Fibroblast of the aortic adventitia (primary cell): Measurements from ENCODE around the gene GGT1. TPM values are rescaled to one million over a fixed set of nuclear protein-coding genes. Genes with fewer than 3 reads are reported as not detected.

Experiments
- DNase-seq: peaks from one replicate; pipeline ENCODE4 v3.0.0-alpha.2; 2010; ENCODE audit warnings: low read depth
- H3K4me3 ChIP-seq: 2 replicates; pipeline ENCODE4 v1.5.1; 2011; ENCODE audit warnings: low read depth, mild to moderate bottlenecking, control low read depth, low read length, moderate library complexity
- total RNA-seq: library from RNA; depleted of rRNA; stranded (reverse); fragments of >200 nt; gene quantifications from 2 replicates; pipeline ENCODE4 v1.2.3, GENCODE V29; 2012; ENCODE audit warnings: low replicate concordance
- TF ChIP-seq, protein P1 (sequence below): IDR thresholded peaks from 2 replicates; pipeline ENCODE4 v1.5.1; 2011; ENCODE audit warnings: mild to moderate bottlenecking, low read length, control low read depth, inconsistent platforms; ENCODE audit not compliant: insufficient read depth

GGT1 gene
- total RNA-seq, 1 donor: 1.1 TPM

DNA sequence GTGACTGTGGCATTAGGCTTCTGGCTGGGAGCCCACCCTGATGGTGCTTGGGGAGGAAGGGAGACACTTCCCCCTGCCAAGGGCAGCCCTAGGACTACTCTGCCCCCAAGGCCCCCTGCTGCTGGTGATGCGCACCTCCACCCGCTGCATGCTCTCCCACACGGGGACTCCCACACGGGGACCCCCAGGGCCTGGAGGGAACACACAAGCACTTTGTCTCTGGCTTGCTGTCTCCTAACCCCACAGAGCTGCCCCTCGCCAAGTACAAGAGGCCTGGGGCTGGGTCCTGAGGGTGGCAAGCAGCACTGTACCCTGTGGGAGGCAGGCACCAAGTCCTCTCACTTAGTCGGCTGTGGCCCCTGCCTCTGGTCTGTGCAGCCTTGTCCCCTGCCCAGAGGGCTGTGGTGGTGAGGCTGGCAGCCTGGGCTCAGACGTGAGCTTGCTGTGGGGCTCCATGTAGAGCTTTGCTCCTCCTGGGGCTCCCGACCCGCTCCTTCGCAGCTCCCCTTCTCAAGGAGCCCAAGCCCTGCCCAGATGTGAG is 18.1 kb upstream of the GGT1 start:
- DNase-seq: no peak
- TF ChIP-seq, protein P1, sequence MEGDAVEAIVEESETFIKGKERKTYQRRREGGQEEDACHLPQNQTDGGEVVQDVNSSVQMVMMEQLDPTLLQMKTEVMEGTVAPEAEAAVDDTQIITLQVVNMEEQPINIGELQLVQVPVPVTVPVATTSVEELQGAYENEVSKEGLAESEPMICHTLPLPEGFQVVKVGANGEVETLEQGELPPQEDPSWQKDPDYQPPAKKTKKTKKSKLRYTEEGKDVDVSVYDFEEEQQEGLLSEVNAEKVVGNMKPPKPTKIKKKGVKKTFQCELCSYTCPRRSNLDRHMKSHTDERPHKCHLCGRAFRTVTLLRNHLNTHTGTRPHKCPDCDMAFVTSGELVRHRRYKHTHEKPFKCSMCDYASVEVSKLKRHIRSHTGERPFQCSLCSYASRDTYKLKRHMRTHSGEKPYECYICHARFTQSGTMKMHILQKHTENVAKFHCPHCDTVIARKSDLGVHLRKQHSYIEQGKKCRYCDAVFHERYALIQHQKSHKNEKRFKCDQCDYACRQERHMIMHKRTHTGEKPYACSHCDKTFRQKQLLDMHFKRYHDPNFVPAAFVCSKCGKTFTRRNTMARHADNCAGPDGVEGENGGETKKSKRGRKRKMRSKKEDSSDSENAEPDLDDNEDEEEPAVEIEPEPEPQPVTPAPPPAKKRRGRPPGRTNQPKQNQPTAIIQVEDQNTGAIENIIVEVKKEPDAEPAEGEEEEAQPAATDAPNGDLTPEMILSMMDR: no peak
- no peak overlapping the region for H3K4me3 ChIP-seq

- TF ChIP-seq, protein P1: no peak
- no peak overlapping the region for H3K4me3 ChIP-seq
- DNase-seq: no peak
Observed at GRCh38 chr22:24585461-24585860, 17.5 kb upstream of the GGT1 start.

DNA sequence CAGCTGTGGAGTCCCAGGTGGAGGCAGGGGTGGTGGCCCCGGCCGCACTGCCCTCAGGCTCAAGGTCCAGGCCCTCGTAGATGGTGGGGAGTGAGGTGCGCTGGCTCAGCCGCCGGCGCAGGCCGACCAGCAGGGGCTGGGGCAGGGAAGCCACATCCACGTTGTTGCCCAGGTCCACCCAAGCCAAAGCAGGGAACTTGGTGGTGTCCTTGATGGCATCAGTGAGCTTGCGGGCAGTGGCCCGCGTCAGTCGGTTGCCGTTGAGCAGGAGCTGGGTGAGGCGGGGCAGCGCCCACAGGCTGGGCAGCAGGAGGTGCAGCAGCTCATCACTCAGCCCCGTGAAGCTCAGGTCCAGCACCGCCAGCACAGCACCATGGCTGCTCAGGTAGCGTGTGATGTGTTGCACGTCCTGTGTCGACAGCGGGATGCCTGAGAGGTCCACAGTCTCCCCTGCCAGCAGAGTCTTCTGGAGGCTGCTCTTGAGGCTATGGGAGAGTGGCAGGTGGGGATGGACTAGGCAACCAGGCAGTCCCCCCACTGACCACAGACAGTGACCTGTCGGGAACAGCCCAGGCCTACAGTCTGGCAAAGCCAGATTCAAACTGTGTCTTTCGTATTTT is 17.0 kb upstream of the GGT1 start:
- no peak for DNase-seq
- TF ChIP-seq, protein P1: no peak
- no peak overlapping the region for H3K4me3 ChIP-seq

DNA sequence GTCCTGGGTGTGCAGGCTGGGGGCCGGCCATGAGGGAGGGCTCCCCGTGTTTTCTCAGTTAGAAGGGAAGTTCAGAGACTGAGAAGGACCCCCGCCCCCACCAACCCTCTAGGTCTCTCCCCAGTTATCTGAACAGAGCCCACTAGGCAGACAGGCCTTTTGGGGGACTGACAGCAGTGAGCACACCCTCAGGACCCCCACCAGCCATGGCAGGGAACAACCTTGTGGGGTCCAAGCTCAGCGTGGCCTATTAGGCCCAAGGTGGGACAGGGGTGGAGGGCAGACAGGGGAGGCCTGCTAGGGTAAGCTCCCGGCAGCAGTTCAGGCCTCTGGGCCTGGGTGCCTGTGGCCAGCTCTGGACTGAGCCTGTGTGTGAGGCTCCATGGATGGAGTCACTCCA is 15.7 kb upstream of the GGT1 start:
- no peak overlapping the region for H3K4me3 ChIP-seq
- TF ChIP-seq, protein P1: no peak
- DNase-seq: no peak

- TF ChIP-seq, protein P1: no peak
- no peak overlapping the region for H3K4me3 ChIP-seq
- DNase-seq: no peak
Observed at GRCh38 chr22:24587948-24588347, 15.0 kb upstream of the GGT1 start.

DNA sequence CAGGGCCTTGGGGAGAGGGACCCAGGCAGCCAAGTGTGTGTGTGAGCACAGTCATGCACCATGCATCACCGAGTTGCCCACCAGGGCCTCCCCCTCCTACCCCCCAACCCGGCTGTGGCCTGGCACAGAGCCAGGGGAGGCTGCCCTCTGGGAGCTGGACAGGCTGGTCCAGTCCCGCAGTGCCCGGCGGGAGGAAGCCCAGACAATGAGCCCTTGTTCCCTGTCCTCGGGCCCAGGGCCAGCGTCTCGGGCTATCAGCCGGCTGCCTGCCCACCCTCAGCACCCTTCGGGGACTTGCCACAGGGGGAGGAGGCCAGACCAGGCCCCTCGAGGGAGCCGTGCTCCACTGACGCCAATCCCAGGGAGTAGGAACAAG is 14.6 kb upstream of the GGT1 start:
- no peak for DNase-seq
- no peak overlapping the region for H3K4me3 ChIP-seq
- TF ChIP-seq, protein P1: no peak

- no peak overlapping the region for H3K4me3 ChIP-seq
- TF ChIP-seq, protein P1: no peak
- DNase-seq: no peak
Observed at GRCh38 chr22:24588757-24589481, 14.1 kb upstream of the GGT1 start.
